DLD1 (cell line): Measurements from ENCODE around the gene ARID2.

ENCODE experiments used
- in situ Hi-C: cut with HindIII; loops from 2 replicates; pipeline ENCODE4 v1.10.0; 2017; ENCODE audit warnings: low sequenced_read_pairs

Gene ARID2

DNA sequence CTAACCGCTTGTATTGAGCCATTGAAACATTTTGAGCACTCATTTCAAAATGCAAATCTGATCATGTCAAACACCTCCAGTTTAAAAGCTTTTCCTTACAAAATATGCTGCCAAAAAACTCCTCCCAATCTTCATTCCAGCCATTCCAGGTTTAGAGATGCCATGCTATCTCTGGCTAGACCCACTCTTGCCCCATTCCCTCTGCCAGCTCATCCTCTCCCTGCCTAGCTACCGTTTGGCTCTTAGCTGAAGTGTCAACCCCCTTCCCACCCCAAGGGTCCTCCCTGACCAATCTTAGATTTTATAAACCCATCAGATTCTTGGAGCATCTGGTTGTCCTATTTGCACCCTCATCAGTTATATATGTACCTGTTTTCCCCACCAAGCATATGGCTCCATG is 185.9 kb downstream of the ARID2 start:
- in situ Hi-C loops: no loop called here

DNA sequence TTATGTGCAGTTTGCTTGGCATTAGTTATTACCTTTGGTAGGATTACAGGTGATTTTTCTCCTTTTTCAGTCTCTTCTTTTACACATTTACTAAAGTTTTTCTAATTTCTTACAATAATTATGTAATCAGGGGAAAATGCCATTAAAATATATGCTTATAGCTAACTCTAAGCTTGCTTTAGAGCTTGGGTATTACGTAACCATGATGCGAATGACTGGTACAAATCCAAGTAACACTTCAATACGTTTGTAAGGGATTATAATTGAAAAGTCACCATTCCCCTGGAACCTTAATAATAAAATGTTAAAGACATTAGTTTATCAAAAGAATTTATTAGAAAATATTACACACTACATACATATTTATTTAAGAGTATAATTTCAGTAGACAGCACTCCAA is 189.3 kb downstream of the ARID2 start:
- in situ Hi-C loops: no loop called here

DNA sequence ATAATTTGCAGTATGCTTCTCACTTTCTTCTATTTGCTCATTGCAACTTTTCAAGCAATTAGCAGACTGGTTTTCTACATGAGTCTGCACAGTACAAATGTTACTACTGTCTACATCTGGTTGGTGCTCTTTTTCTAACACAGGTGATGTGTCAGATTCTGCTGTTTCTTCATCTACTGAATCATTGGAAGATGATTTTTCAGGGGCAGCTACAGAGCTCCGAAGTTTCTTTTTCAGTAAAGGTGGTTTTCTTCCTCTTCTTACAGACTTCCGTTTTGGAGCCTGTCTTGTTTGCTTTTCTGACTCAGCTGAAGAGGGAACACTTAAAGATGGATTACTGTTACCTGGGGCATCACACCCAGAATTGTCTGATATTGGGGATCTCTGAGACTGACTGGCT is 198.8 kb downstream of the ARID2 start:
- in situ Hi-C loops: no loop called here

DNA sequence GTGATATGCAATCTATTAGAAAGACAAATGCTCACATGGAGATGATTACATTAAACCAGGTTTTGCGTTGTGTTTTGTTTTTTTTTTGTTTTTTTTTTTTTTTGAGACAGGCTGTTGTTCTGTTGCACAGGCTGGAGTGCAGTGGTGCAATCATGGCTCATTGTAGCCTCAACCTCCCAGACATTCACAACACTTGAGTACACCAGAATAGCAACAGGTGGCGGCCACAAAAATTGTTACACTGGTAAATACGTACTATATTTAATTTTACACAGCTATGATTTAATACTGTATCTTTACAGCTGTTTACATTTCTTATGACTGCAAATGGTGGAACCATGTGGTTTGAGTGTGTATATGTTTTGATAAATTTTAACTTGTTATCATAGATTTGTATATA is 200.9 kb downstream of the ARID2 start:
- in situ Hi-C loops: no loop called here

DNA sequence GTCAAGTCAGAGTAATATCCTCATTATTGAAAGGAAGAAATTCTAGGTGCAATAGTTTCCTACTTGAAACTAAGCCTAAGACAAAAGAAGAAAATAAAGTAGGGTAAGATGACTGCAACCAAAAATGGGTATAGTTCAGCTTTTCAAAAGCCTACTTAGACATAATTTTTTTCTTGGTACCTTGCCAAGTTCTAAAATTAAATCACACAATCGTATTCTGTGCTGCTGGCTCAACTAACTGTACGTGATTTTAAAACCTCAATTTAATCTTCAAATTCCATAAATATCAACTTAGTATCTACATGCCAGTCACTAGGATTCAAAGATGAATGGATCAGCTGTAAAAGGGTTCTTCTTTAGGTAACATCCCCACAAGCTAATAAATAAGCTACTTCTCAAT is 204.0 kb downstream of the ARID2 start:
- in situ Hi-C loops: no loop called here

DNA sequence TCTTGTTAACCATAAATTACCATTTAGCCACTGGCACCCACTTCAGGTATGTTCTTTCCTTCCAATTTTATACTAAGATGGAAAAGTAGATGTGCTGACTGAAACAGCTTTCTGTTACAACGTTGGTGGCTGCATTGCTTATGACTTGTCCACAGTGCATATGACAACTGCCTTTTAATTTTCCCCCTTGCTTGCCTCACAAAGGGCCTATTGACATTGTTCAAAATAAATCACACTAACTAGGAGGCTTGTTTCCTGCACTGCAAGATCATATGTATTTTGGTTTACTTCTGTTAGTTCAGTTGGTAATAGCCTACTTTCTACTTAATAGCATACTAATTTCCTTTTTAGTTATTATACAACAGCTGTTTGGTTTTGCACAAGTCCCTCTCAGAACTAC is 205.4 kb downstream of the ARID2 start:
- in situ Hi-C loops: no loop called here

DNA sequence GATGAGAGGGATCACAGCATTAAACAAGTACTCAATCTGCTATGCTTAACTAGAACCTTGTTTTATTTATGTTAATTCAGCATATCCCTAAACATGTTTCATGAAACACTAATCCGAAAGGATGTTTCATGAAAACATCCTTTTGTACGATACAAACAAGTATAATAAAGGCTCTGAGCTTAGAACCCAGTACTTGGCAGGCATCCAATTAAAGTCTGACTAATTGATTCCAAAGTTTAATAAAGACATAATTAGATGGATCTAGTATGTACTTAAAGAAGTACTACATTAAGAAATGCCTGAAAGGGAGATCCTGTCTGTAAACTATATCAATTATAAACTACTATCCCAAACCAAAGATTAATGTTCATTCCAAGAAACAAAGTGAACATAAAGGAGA is 209.1 kb downstream of the ARID2 start:
- in situ Hi-C loops: no loop called here

DNA sequence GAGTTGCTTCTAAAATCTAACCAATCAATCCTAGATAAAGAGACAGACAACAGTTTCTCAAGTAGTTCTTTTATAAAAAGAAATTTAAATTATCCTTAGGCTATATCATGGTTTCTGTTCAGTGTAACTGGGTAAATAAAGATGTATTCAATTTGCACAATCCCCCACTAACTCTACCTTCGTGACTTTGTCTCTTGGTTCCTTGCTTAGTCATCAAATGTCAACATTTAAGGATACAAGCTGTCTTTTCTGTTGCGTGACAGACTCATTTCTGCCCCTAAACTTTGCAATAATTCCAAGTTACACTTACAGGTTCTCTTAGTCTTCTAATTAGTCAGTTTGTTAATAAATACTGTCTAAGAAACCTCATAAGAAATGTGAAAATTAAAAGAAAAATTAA is 210.3 kb downstream of the ARID2 start:
- in situ Hi-C loops: no loop called here

DNA sequence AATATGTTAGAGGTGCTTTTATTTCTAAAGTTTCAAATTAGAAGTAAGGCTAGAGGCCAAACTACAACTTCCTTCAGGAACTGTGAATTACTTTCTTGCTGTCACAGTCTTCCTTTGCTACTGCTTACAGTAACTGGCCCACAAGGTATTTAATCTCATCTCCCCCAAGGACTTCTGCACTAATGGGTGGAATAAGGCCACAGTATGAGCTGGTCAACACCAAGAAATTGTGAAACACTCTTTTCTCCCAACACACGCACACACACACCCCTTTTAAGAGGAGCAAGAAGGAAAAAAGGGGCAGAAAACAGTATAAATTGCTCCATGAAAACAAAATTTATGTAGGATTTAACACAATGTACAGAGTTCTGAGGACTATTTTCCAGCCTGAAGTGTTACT is 215.3 kb downstream of the ARID2 start:
- in situ Hi-C loops: no loop called here

DNA sequence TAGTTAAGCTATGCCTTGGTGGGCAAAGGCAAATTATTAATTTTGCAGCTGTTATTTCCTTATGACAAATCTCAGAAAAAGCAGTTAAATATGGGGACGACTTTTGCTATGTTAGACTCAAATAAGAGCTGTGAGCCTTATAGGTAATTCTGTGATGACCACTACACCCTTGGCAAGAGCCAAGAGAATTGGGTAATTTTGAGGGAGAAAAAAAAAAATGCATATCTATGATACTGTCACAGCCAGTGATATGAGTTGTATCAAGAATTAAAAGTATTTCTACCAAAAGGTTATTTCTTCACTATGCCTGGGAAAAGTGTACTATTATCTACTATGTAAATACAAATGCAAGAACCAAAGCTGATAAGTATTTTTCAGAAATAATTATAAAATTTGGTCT is 216.9 kb downstream of the ARID2 start:
- in situ Hi-C loops: no loop called here

DNA sequence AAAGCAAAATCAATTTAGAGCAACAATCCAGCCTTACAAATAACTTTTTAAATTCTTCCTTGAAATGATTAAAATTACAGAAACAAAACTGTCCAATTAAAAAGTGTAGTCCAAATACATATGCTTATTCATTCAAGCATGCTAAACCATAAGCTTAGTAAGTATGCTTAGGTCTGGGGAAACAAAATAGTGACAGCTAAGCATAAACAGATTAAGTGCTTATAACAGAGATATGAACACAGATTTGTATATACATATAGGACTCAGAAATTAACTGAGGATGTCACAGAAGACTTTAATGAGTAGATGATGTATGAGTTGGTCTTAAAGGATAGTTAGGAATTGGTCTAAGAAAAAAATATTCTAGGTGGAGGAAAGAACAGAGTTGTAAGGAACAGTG is 219.0 kb downstream of the ARID2 start:
- in situ Hi-C loops: no loop called here
